RWPE1 (cell line): ENCODE measurements around the gene GAS7.

Experiments used
- CTCF ChIA-PET: fragments of 350-600 bp; sonication (Branson Sonifier 250); formaldehyde crosslinking; extraction: SDS; loops from one replicate; lab custom pipeline; 2021; lab: Yijun Ruan, JAX
- POLR2A ChIA-PET: fragments of 400-600 bp; formaldehyde crosslinking; extraction: SDS; loops from one replicate; lab custom pipeline; 2020; ENCODE audit warnings: antibody characterized with exemption; ENCODE audit not compliant: low non-redundant PET; lab: Yijun Ruan, JAX
- DNase-seq: peaks from one replicate; pipeline ENCODE4 v3.0.0; 2012; ENCODE audit warnings: low spot score
- H3K27ac ChIP-seq: fragments of 450-650 bp; 2 replicates; pipeline ENCODE4 v1.5.1; 2017
- TF ChIP-seq, protein P1 (sequence below): fragments of 450-650 bp; conservative IDR thresholded peaks from 2 replicates; pipeline ENCODE4 v1.5.1; 2017; ENCODE audit warnings: low read depth, mild to moderate bottlenecking

GAS7 gene

DNA sequence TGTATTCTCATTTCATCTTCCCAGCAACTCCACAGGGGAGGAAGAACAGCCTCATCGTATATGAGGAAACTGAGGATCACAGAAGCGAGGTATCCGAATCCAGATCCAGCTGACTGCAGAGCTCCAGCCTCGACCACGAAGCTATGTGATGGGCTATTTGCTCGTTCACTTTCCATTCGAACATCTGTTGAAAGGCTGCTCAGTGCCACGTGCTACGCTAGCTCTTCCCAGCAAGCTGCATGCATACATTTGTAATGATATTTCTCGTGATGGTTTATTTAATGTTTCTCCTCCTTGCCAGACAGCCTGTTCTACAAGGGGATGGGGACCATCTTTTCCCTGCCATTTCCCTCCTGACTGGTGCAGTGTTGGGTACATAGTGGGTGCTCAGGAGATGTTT lies 244.9 kb downstream of the GAS7 start:
- DNase-seq = no peak
- H3K27ac ChIP-seq = no peak overlapping the region
- ChIA-PET POLR2A (no interaction called here), CTCF (no interaction called here)
- TF ChIP-seq, protein P1, sequence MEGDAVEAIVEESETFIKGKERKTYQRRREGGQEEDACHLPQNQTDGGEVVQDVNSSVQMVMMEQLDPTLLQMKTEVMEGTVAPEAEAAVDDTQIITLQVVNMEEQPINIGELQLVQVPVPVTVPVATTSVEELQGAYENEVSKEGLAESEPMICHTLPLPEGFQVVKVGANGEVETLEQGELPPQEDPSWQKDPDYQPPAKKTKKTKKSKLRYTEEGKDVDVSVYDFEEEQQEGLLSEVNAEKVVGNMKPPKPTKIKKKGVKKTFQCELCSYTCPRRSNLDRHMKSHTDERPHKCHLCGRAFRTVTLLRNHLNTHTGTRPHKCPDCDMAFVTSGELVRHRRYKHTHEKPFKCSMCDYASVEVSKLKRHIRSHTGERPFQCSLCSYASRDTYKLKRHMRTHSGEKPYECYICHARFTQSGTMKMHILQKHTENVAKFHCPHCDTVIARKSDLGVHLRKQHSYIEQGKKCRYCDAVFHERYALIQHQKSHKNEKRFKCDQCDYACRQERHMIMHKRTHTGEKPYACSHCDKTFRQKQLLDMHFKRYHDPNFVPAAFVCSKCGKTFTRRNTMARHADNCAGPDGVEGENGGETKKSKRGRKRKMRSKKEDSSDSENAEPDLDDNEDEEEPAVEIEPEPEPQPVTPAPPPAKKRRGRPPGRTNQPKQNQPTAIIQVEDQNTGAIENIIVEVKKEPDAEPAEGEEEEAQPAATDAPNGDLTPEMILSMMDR = no peak

DNA sequence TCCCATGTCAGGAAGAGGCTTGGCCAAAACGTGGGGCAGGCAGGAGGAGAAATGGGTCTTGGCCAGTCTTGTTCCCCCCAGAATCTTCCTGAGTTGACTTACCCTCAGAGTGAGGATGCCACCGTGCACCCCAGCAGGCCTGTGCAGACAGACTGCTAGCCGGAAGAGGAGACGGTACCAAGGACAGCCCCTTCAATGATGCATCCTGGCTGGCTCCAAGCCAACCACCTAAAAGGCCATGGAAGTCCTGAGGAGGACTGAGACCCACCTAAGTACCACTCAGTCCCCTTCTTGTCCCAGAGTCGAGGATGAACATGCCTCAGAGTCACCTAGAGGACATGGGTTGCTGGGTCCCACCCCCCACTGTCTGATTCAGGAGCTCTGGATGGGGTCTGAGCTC lies 246.6 kb downstream of the GAS7 start:
- H3K27ac ChIP-seq = no peak overlapping the region
- CTCF ChIA-PET = interaction anchor here (0.6 kb wide), 1 partner anchor 374 kb away, joined by 5 read pairs; no protein-coding TSS in a partner anchor
- POLR2A ChIA-PET = interaction anchor here (0.7 kb wide), 1 partner anchor 27 kb away, joined by 7 read pairs; no protein-coding TSS in a partner anchor
- no peak for DNase-seq
- TF ChIP-seq, protein P1 = no peak

DNA sequence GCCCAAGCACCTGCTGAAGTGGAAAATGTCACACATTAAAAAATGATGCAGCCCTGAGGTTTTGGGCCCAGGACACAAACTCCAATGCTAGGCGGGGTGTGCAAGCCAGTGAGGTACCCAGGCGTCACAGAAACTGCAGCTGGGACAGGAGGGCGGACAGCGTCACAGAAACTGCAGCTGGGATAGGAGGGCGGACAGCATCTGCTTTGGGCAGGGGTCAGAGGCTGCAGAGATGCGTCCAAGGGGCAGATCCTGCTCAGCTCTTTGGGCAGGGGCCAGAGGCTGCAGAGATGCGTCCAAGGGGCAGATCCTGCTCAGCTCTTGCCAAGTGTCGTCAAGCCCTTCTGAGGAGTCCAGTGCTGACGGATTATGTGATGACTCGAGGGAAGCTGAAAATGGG lies 249.5 kb downstream of the GAS7 start:
- no peak for DNase-seq
- ChIA-PET POLR2A (no interaction called here), CTCF (no interaction called here)
- H3K27ac ChIP-seq = no peak overlapping the region
- TF ChIP-seq, protein P1 = no peak

GRCh38 chr17:9944704-9945103 lies 253.7 kb downstream of the GAS7 start:
- POLR2A ChIA-PET = no interaction called here
- no peak for DNase-seq
- TF ChIP-seq, protein P1 = no peak
- no peak overlapping the region for H3K27ac ChIP-seq
- CTCF ChIA-PET = interaction anchor here (0.9 to 1.0 kb wide), 2 partner anchors 10 to 20 kb away, joined by 3 read pairs; no protein-coding TSS in a partner anchor

DNA sequence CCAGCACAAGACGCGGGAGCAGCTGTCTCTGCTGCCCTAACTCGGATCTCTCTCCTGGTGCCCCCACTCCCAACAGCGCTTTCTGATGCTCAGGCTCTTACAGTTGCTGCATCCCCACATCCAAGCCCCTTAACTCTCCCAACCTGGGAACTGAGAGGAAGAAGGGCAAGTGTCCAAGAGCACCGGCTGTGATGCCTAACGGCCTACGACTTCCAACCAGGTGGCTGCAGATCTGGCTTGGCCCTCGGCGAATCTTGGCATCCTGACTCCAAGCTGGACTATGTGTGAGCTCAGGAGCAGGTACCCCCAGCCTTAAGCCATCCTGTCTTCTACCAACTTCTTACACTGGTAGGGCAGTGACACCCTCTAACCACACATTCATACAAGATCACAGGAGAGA lies 255.1 kb downstream of the GAS7 start:
- TF ChIP-seq, protein P1 = no peak
- ChIA-PET POLR2A (no interaction called here), CTCF (interaction anchor here (0.7 to 1.1 kb wide), 2 partner anchors 100 to 353 kb away, joined by 3 read pairs; no protein-coding TSS in a partner anchor)

DNA sequence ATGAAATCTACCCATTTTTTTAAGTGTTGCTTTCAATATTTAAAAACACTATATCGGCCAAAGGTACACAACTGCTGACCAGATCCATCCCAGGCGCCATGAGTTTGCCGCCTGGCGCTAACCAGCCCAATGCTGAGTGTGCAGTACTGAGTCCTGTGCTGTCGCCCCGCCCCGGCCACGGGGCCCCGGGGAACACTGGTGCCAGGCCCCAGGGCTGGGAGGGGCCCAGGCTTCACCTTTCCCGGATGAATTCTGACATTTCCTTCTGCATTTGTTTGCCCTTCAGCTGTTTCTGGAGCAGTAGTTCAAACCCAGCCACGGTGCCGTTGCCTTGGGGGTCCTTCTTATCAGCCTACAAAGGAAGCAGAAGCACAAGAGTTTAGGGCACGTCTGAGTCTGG lies 255.5 kb downstream of the GAS7 start:
- DNase-seq = no peak
- TF ChIP-seq, protein P1 = no peak
- CTCF ChIA-PET = interaction anchor here (0.7 to 1.1 kb wide), 2 partner anchors 101 to 353 kb away, joined by 3 read pairs; no protein-coding TSS in a partner anchor
- H3K27ac ChIP-seq = no peak overlapping the region
- POLR2A ChIA-PET = no interaction called here

More for the DNA sequence above, 255.1 kb downstream of the GAS7 start:
- DNase-seq = no peak
- H3K27ac ChIP-seq = no peak overlapping the region
